Trophoblast cell (in vitro differentiated cells and primary cell): ENCODE data around the gene ELFN1.

Source experiments
- DNase-seq, 2 donors: peaks; one replicate each; pipeline ENCODE4 v3.0.0-alpha.2; 2016
- H2AFZ ChIP-seq: 2 replicates; pipeline ENCODE4 v1.6.1; 2013; ENCODE audit warnings: low read length, moderate library complexity, mild to moderate bottlenecking; ENCODE audit not compliant: insufficient read depth, poor library complexity
- H2AK5ac ChIP-seq: 2 replicates; pipeline ENCODE4 v1.6.1; 2013; ENCODE audit warnings: mild to moderate bottlenecking, low read length
- H2BK120ac ChIP-seq: 2 replicates; pipeline ENCODE4 v1.6.1; 2013; ENCODE audit warnings: low read length, mild to moderate bottlenecking, moderate library complexity; ENCODE audit not compliant: insufficient read depth, poor library complexity
- H2BK12ac ChIP-seq: 2 replicates; pipeline ENCODE4 v1.6.1; 2013; ENCODE audit warnings: mild to moderate bottlenecking, low read length, moderate library complexity
- H2BK5ac ChIP-seq: 2 replicates; pipeline ENCODE4 v1.6.1; 2013; ENCODE audit warnings: low read length, low read depth, moderate library complexity, mild to moderate bottlenecking; ENCODE audit not compliant: poor library complexity
- H3K14ac ChIP-seq: 2 replicates; pipeline ENCODE4 v1.6.1; 2013; ENCODE audit warnings: mild to moderate bottlenecking, low read length
- H3K18ac ChIP-seq: 2 replicates; pipeline ENCODE4 v1.6.1; 2013; ENCODE audit warnings: mild to moderate bottlenecking, low read length
- H3K23ac ChIP-seq: 2 replicates; pipeline ENCODE4 v1.6.1; 2013; ENCODE audit warnings: low read length
- H3K27ac ChIP-seq: 2 replicates; pipeline ENCODE4 v1.5.1; 2013; ENCODE audit warnings: low read depth, mild to moderate bottlenecking, inconsistent platforms, low read length, moderate library complexity
- H3K27me3 ChIP-seq: 2 replicates; pipeline ENCODE4 v1.6.1; 2013; ENCODE audit warnings: inconsistent platforms, mild to moderate bottlenecking, low read length, moderate library complexity; ENCODE audit not compliant: insufficient read depth
- H3K36me3 ChIP-seq, 2 experiments: 1 replicate in 1 of 2; 2 replicates in 1 of 2; pipeline ENCODE4 v1.6.1; 2013; ENCODE audit warnings: low read length in 2 of 2, mild to moderate bottlenecking in 2 of 2, moderate library complexity in 1 of 2; ENCODE audit not compliant: insufficient read depth in 2 of 2, control insufficient read depth in 1 of 2
- H3K4ac ChIP-seq: 2 replicates; pipeline ENCODE4 v1.6.1; 2013; ENCODE audit warnings: low read depth, mild to moderate bottlenecking, low read length, moderate library complexity
- H3K4me1 ChIP-seq, 2 experiments: 1 replicate in 1 of 2; 2 replicates in 1 of 2; pipeline ENCODE4 v1.6.1; 2013; ENCODE audit warnings: low read length in 2 of 2, mild to moderate bottlenecking in 2 of 2, moderate library complexity in 1 of 2; ENCODE audit not compliant: insufficient read depth in 2 of 2, control insufficient read depth in 1 of 2
- H3K4me2 ChIP-seq: 2 replicates; pipeline ENCODE4 v1.6.1; 2013; ENCODE audit warnings: inconsistent platforms, mild to moderate bottlenecking, low read length, moderate library complexity
- H3K4me3 ChIP-seq: 2 replicates; pipeline ENCODE4 v1.5.1; 2013; ENCODE audit warnings: mild to moderate bottlenecking, low read depth, low read length, inconsistent platforms
- H3K79me1 ChIP-seq: one replicate; pipeline ENCODE4 v1.6.1; 2013; ENCODE audit warnings: low read length
- H3K79me2 ChIP-seq: 2 replicates; pipeline ENCODE4 v1.6.1; 2013; ENCODE audit warnings: low read length, mild to moderate bottlenecking; ENCODE audit not compliant: control insufficient read depth, insufficient read depth, poor library complexity
- H3K9ac ChIP-seq: 2 replicates; pipeline ENCODE4 v1.6.1; 2013; ENCODE audit warnings: mild to moderate bottlenecking, low read length
- H3K9me3 ChIP-seq: 2 replicates; pipeline ENCODE4 v1.6.1; 2013; ENCODE audit warnings: low read depth, mild to moderate bottlenecking, control low read depth, inconsistent platforms, low read length; ENCODE audit not compliant: insufficient read depth
- H4K12ac ChIP-seq: 2 replicates; pipeline ENCODE4 v1.6.1; 2013; ENCODE audit warnings: low read depth, mild to moderate bottlenecking, low read length, moderate library complexity
- H4K8ac ChIP-seq: 2 replicates; pipeline ENCODE4 v1.6.1; 2013; ENCODE audit warnings: low read depth, mild to moderate bottlenecking, low read length, moderate library complexity
- H4K91ac ChIP-seq: one replicate; pipeline ENCODE4 v1.6.1; 2013; ENCODE audit warnings: low read depth, mild to moderate bottlenecking, low read length, moderate library complexity
- WGBS: extraction: QIAGEN DNeasy Blood & Tissue Kit; methylation state at CpG from one replicate; pipeline ENCODE4 v1.1.7; 2013; ENCODE audit warnings: missing lambda C conversion rate; ENCODE audit not compliant: insufficient read length, insufficient coverage; ENCODE audit errors: extremely low coverage; 5-methylcytosine and 5-hydroxymethylcytosine counted together

ELFN1 gene

DNA sequence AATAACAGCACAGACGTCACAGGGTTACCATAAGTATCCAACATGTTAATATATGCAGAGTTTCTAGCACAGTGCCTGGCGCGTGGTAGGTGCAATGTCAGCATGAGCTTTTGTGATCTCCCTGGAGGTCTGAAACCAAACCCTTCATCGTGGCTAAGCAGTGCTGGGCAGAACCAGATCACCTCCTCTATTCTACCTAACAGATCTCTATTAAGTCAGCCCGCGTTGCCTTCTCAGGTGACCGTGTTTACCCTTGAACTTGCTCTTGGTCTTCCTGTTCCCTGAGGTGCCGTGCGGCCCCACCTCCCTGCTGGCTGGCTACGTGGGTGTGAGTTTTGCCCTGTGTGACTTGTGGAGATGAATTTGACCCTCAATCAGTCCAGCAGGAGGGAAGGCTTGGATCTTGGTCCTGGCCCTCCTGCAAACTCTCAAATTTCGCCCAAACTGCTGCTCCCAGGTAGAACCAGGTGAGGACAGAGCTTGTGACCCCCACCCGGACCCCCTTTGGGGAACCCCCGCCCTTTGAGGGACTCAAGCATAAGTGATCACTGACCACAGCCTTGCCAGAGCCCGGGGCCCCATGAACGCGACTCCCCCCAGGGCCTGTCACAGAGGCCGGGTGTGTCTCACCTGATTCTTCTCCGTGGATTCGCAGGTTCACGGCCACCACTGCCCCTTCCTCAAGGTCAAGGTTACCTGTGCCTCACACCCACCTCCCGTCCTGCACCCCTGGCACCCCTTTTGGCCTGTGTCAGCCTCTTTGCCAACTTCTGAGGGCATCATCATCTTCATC is 54.2 kb downstream of the ELFN1 start:
- Histone ChIP-seq H2BK5ac (no peak overlapping the region), H3K9ac (no peak overlapping the region), H3K18ac (no peak overlapping the region), H3K14ac (no peak overlapping the region), H3K27ac (no peak overlapping the region), H3K4me3 (no peak overlapping the region), H3K23ac (no peak overlapping the region), H4K91ac (no peak overlapping the region), H3K79me1 (no peaks in the 10 kb centered on the region), H3K9me3 (peaks cover 9% of the 10 kb centered on the region), H2AK5ac (no peak overlapping the region), H2AFZ (no peak overlapping the region), H3K36me3 (no peaks in the 10 kb centered on the region), H2BK12ac (no peak overlapping the region), H3K79me2 (no peaks in the 10 kb centered on the region), H3K4ac (no peak overlapping the region), H4K8ac (no peak overlapping the region), H2BK120ac (no peak overlapping the region), H3K4me2 (no peak overlapping the region), H3K4me1 (no peaks in the 10 kb centered on the region), H3K27me3 (no peaks in the 10 kb centered on the region), H4K12ac (no peak overlapping the region)
- DNase-seq: no peak
- no CpG with 5 or more reads among the region's 21 CpGs for WGBS

DNA sequence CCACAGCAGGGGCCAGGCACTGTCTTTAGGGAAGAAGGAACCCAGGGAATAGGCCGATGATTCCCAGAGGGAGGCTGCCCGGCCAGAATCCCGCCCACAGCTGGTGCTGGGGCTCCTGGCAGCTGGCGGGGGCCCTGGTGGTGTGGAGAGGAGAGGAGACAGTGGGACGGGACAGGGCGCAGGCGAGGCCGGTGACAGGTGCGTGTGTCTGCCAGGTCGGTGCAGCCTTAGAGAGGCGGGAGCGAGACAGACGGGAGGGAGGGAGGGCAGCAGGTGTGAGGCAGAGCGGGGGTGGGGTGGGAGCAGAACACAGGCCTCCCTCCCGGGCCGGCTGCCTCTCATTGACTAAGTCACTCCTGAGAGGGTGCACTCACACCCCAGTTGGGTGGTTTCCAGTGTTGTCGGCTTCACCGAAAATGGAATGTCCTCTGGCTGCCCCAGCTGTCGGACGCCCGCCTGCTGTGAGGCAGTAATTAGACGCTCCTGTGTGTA is 55.2 kb downstream of the ELFN1 start:
- no peak overlapping the region for H3K14ac ChIP-seq
- WGBS: no CpG with 5 or more reads among the region's 22 CpGs
- H2BK5ac ChIP-seq: no peak overlapping the region
- no peak overlapping the region for H3K23ac ChIP-seq
- H2BK120ac ChIP-seq: no peak overlapping the region
- no peak overlapping the region for H4K91ac ChIP-seq
- no peaks in the 10 kb centered on the region for H3K79me2 ChIP-seq
- H3K4ac ChIP-seq: no peak overlapping the region
- H3K4me3 ChIP-seq: no peak overlapping the region
- no peak overlapping the region for H3K4me2 ChIP-seq
- no peak for DNase-seq
- no peak overlapping the region for H3K9ac ChIP-seq
- H4K12ac ChIP-seq: no peak overlapping the region
- no peak overlapping the region for H4K8ac ChIP-seq
- H3K18ac ChIP-seq: no peak overlapping the region
- H3K27me3 ChIP-seq: no peaks in the 10 kb centered on the region
- H3K9me3 ChIP-seq: peaks cover 17% of the 10 kb centered on the region
- H2AK5ac ChIP-seq: no peak overlapping the region
- H3K79me1 ChIP-seq: no peaks in the 10 kb centered on the region
- H3K36me3 ChIP-seq: no peaks in the 10 kb centered on the region
- no peak overlapping the region for H3K27ac ChIP-seq
- H2AFZ ChIP-seq: no peak overlapping the region
- no peaks in the 10 kb centered on the region for H3K4me1 ChIP-seq
- no peak overlapping the region for H2BK12ac ChIP-seq

DNA sequence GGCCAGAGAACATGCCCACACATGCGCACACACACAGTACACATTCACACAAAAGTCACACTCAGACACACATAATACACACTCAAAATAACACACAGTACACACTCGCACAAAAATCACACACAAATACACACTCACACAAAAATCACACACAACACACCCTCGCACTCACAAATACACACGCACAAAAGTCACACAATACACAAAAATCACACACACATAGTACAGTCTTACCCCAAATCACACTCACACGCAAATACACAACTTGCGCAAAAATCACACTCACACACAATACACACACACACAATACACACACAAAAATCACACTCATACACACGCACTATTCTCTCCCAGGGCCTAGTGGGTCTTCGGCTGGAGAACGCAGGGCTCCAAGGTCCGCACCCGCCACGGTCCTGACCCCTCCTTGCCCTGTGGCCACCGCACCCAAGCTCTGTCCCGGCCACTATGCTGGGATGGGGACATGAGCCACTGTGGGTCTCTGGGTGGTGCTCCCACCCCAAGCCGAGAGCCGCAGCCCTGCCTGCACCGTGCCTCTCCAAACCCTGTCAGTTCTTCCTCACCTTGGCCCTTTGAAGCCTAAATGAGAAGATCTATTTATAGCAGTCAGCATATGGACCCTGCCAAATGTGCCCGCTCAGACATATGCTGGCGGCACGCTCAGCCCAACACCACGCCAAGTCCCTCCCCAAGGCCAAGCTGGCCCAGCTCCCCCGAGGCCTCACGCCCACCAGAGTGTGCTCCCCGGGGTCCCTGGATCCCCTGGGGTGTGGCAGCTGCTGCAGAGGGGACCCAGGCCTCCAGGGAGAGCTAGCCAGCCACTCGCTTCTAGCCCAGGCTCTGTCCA is 55.9 kb downstream of the ELFN1 start:
- no peak overlapping the region for H2BK12ac ChIP-seq
- no peak overlapping the region for H4K8ac ChIP-seq
- no peak overlapping the region for H3K27ac ChIP-seq
- no peak overlapping the region for H4K12ac ChIP-seq
- no peak overlapping the region for H3K18ac ChIP-seq
- no peak overlapping the region for H2BK5ac ChIP-seq
- no peak for DNase-seq
- peaks cover 17% of the 10 kb centered on the region for H3K9me3 ChIP-seq
- H3K23ac ChIP-seq: no peak overlapping the region
- H3K4me1 ChIP-seq: no peaks in the 10 kb centered on the region
- no peaks in the 10 kb centered on the region for H3K27me3 ChIP-seq
- H2BK120ac ChIP-seq: no peak overlapping the region
- WGBS: 100% methylated on average over 6 of the region's 25 CpGs
- H3K14ac ChIP-seq: no peak overlapping the region
- H3K9ac ChIP-seq: no peak overlapping the region
- H4K91ac ChIP-seq: no peak overlapping the region
- H3K4me3 ChIP-seq: no peak overlapping the region
- H2AK5ac ChIP-seq: no peak overlapping the region
- H3K4me2 ChIP-seq: no peak overlapping the region
- no peak overlapping the region for H3K4ac ChIP-seq
- H2AFZ ChIP-seq: no peak overlapping the region
- H3K79me2 ChIP-seq: no peaks in the 10 kb centered on the region
- no peaks in the 10 kb centered on the region for H3K36me3 ChIP-seq
- H3K79me1 ChIP-seq: no peaks in the 10 kb centered on the region

DNA sequence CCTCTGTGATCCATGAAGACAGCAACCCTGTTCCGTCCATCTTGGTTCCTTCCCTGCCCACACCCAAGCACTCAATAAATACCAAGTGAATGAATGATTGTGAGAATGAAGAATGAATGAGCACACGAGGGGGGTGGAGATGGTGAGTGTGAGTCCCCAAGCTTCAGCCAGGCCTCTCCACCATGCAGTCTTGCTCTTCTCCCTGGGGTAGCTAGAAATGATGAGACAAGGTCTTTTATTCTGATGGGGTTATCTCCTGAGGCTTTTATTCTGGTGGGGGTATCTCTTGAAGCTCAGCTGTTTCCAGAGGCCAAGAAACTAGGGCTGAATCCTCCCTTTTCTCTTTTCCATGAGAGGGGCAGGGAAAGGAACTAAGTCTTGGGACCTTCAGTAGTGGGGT is 57.0 kb downstream of the ELFN1 start:
- Histone ChIP-seq H2BK12ac (no peak overlapping the region), H2BK120ac (no peak overlapping the region), H2AFZ (no peak overlapping the region), H3K4me2 (no peak overlapping the region), H3K36me3 (no peaks in the 10 kb centered on the region), H3K4me1 (no peaks in the 10 kb centered on the region), H4K8ac (no peak overlapping the region), H3K4ac (no peak overlapping the region), H3K79me1 (no peaks in the 10 kb centered on the region), H3K4me3 (no peak overlapping the region), H3K18ac (no peak overlapping the region), H2AK5ac (no peak overlapping the region), H4K12ac (no peak overlapping the region), H4K91ac (no peak overlapping the region), H3K27me3 (no peaks in the 10 kb centered on the region), H3K79me2 (no peaks in the 10 kb centered on the region), H3K27ac (no peak overlapping the region), H3K23ac (no peak overlapping the region), H3K9me3 (peaks cover 17% of the 10 kb centered on the region), H2BK5ac (no peak overlapping the region), H3K14ac (no peak overlapping the region), H3K9ac (no peak overlapping the region)
- WGBS: no CpG with 5 or more reads among the region's 2 CpGs
- no peak for DNase-seq
